SK-N-SH (cell line): ENCODE measurements around the gene SAPCD2. TPM values are rescaled to one million over a fixed set of nuclear protein-coding genes. Genes with fewer than 3 reads are reported as not detected.

Experiments
- CTCF ChIA-PET: fragments of 300-600, 350-600 bp; formaldehyde crosslinking; extraction: SDS; loops from one replicate; lab custom pipeline; 2021; lab: Yijun Ruan, JAX
- POLR2A ChIA-PET: fragments of 350-600 bp; sonication (Branson Sonifier 250); formaldehyde crosslinking; extraction: SDS; loops from one replicate; lab custom pipeline; 2020; ENCODE audit warnings: antibody characterized with exemption, inconsistent platforms; lab: Yijun Ruan, JAX
- DNase-seq: peaks from one replicate; pipeline ENCODE4 v3.0.0; 2012
- H2AFZ ChIP-seq: fragments of 200-600 bp; sonication (generic); 2 replicates; pipeline ENCODE4 v1.8.1; 2016; ENCODE audit warnings: antibody characterized with exemption, mild to moderate bottlenecking, low read depth
- H3F3A ChIP-seq: fragments of 200-600 bp; sonication (generic); replicated peaks from 2 replicates; pipeline ENCODE3; 2016; ENCODE audit warnings: antibody characterized with exemption, mild to moderate bottlenecking; ENCODE audit not compliant: insufficient read depth
- H3K27ac ChIP-seq, 2 experiments: fragments of 200-500 bp in 1 of 2; fragments of 200-600 bp in 1 of 2; sonication (Bioruptor generic) in 1 of 2; sonication (generic), shearing (Covaris generic) in 1 of 2; 2 replicates each; pipeline versions ENCODE4 v1.5.1 to v1.6.1; 2014 to 2016; ENCODE audit warnings: low read depth in 2 of 2, inconsistent platforms in 1 of 2, low read length in 1 of 2, mild to moderate bottlenecking in 1 of 2, mixed read lengths in 1 of 2
- H3K27me3 ChIP-seq: fragments of 200-600 bp; sonication (generic), shearing (Covaris generic); 2 replicates; pipeline ENCODE4 v1.6.1; 2016; ENCODE audit warnings: mixed run types; ENCODE audit not compliant: insufficient read depth
- H3K36me3 ChIP-seq, 2 experiments: fragments of 200-500 bp in 1 of 2; fragments of 200-600 bp in 1 of 2; sonication (Bioruptor generic) in 1 of 2; sonication (generic) in 1 of 2; replicated peaks in 1 of 2; 2 replicates each; pipeline versions ENCODE3 to v1.5.1; 2014 to 2016; ENCODE audit warnings: low read length in 1 of 2, mild to moderate bottlenecking in 1 of 2; ENCODE audit not compliant: insufficient read depth in 2 of 2, control insufficient read depth in 1 of 2
- H3K4me1 ChIP-seq, 2 experiments: fragments of 200-500 bp in 1 of 2; fragments of 200-600 bp in 1 of 2; sonication (Bioruptor generic) in 1 of 2; sonication (generic), shearing (Covaris generic) in 1 of 2; 2 replicates each; pipeline versions ENCODE4 v1.5.1 to v1.6.1; 2014 to 2016; ENCODE audit warnings: low read depth in 1 of 2, low read length in 1 of 2, mixed run types in 1 of 2; ENCODE audit not compliant: insufficient read depth in 2 of 2, control insufficient read depth in 1 of 2
- H3K4me2 ChIP-seq: fragments of 200-600 bp; sonication (generic), shearing (Covaris generic); 2 replicates; pipeline ENCODE4 v1.6.1; 2017; ENCODE audit warnings: mixed run types
- H3K4me3 ChIP-seq, 2 experiments: fragments of 200-500 bp in 1 of 2; fragments of 200-600 bp in 1 of 2; sonication (Bioruptor generic) in 1 of 2; sonication (generic), shearing (Covaris generic) in 1 of 2; 2 replicates each; pipeline versions ENCODE4 v1.5.1 to v1.8.1; 2014 to 2016; ENCODE audit warnings: low read depth in 2 of 2, inconsistent platforms in 1 of 2, low read length in 1 of 2, mild to moderate bottlenecking in 1 of 2, mixed read lengths in 1 of 2, moderate library complexity in 1 of 2
- H3K79me2 ChIP-seq: fragments of 200-600 bp; sonication (generic); 2 replicates; pipeline ENCODE4 v1.8.1; 2017; ENCODE audit warnings: mild to moderate bottlenecking; ENCODE audit not compliant: insufficient read depth
- H3K9ac ChIP-seq: fragments of 200-600 bp; sonication (generic); 2 replicates; pipeline ENCODE4 v1.6.1; 2017; ENCODE audit warnings: mixed run types
- H3K9me2 ChIP-seq: fragments of 200-600 bp; sonication (generic); 2 replicates; pipeline ENCODE4 v1.6.1; 2017; ENCODE audit warnings: mixed run types
- H3K9me3 ChIP-seq: fragments of 200-600 bp; sonication (generic); 2 replicates; pipeline ENCODE4 v1.6.1; 2017; ENCODE audit warnings: mixed run types, mild to moderate bottlenecking, moderate library complexity
- H4K20me1 ChIP-seq: fragments of 200-600 bp; sonication (generic); 2 replicates; pipeline ENCODE4 v1.6.1; 2017; ENCODE audit warnings: mild to moderate bottlenecking, mixed run types; ENCODE audit not compliant: insufficient read depth
- ELF1 ChIP-seq: IDR thresholded peaks from 2 replicates; pipeline ENCODE4 v1.4.0; 2012
- EZH2phosphoT487 ChIP-seq: fragments of 200-600 bp; sonication (generic); IDR thresholded peaks from 2 replicates; pipeline ENCODE4 v1.6.1; 2017; ENCODE audit warnings: low read depth, mixed run types, mild to moderate bottlenecking, antibody characterized with exemption, moderate library complexity, borderline replicate concordance
- FOXM1 ChIP-seq: IDR thresholded peaks from 2 replicates; pipeline ENCODE4 v1.4.0; 2012; ENCODE audit warnings: low read depth, mild to moderate bottlenecking
- GATA2 ChIP-seq: sonication (generic); formaldehyde crosslinking; IDR thresholded peaks from 2 replicates; pipeline ENCODE4 v1.5.0; 2020; ENCODE audit warnings: mild to moderate bottlenecking, missing genetic modification reagents
- MAX ChIP-seq: IDR thresholded peaks from 2 replicates; pipeline ENCODE4 v1.4.0; 2012; ENCODE audit warnings: low read depth
- MXI1 ChIP-seq: IDR thresholded peaks from 2 replicates; pipeline ENCODE4 v1.6.1; 2012; ENCODE audit warnings: mild to moderate bottlenecking, low read depth, low read length, improper control_type of control experiment
- NFIC ChIP-seq: IDR thresholded peaks from 2 replicates; pipeline ENCODE4 v1.4.0; 2012; ENCODE audit warnings: borderline replicate concordance
- PBX3 ChIP-seq: IDR thresholded peaks from 2 replicates; pipeline ENCODE4; 2012
- POLR2AphosphoS5 ChIP-seq: IDR thresholded peaks from 2 replicates; pipeline ENCODE4 v1.6.1; 2012; ENCODE audit warnings: low read depth, low read length
- RAD21 ChIP-seq: IDR thresholded peaks from 2 replicates; pipeline ENCODE4 v1.6.1; 2012; ENCODE audit warnings: mild to moderate bottlenecking, low read length
- REST ChIP-seq: IDR thresholded peaks from 2 replicates; pipeline ENCODE4 v1.6.1; 2012; ENCODE audit warnings: mild to moderate bottlenecking, low read depth, low read length, moderate library complexity
- RXRA ChIP-seq: IDR thresholded peaks from 2 replicates; pipeline ENCODE4 v1.4.0; 2012; ENCODE audit warnings: low read depth, mild to moderate bottlenecking, borderline replicate concordance
- SIN3A ChIP-seq: IDR thresholded peaks from 2 replicates; pipeline ENCODE4 v1.6.1; 2012; ENCODE audit warnings: low read depth, mild to moderate bottlenecking, low read length, moderate library complexity, borderline replicate concordance
- TAF1 ChIP-seq: IDR thresholded peaks from 2 replicates; pipeline ENCODE4 v1.6.1; 2012; ENCODE audit warnings: low read depth, mild to moderate bottlenecking, low read length, moderate library complexity, borderline replicate concordance
- TCF12 ChIP-seq: IDR thresholded peaks from 2 replicates; pipeline ENCODE4 v1.4.0; 2012
- USF1 ChIP-seq: IDR thresholded peaks from 2 replicates; pipeline ENCODE4 v1.4.0; 2012; ENCODE audit warnings: low read depth, borderline replicate concordance
- ZBTB33 ChIP-seq: IDR thresholded peaks from 2 replicates; pipeline ENCODE4 v1.4.0; 2012; ENCODE audit warnings: low read depth, borderline replicate concordance
- WGBS: methylation state at CpG from one replicate; pipeline ENCODE4 v1.1.6; 2017; ENCODE audit warnings: low lambda C conversion rate; 5-methylcytosine and 5-hydroxymethylcytosine counted together
- polyA plus RNA-seq, 3 experiments: library from polyadenylated mRNA; depleted of rRNA; stranded (reverse); fragments of >200 nt; gene quantifications; 2 replicates each; pipeline ENCODE4 v1.2.3, GENCODE V29; 2012

Gene SAPCD2
- polyA plus RNA-seq, 1 of the 3 experiments (the other 2 are of a cell fraction): 6.0 TPM

- Histone ChIP-seq H4K20me1 (0 out of 2 replicates have a peak, but pooled peaks cover 4% of the 10 kb centered on the region), H3K4me2 (no peak overlapping the region), H3K4me3 (no peak overlapping the region), H3F3A (no peaks in the 10 kb centered on the region), H3K36me3 (peaks cover 0 to 13% of the 10 kb centered on the region in 2 experiments), H3K4me1 (peaks cover 0 to 3% of the 10 kb centered on the region in 2 experiments; a peak in 1 of 4 replicates), H3K79me2 (no peaks in the 10 kb centered on the region), H3K27me3 (no peaks in the 10 kb centered on the region), H3K9me3 (no peaks in the 10 kb centered on the region), H3K9me2 (no peaks in the 10 kb centered on the region), H3K9ac (no peak overlapping the region), H2AFZ (no peak overlapping the region), H3K27ac (no peak overlapping the region)
- ChIA-PET POLR2A (interaction anchor here (0.5 to 1.0 kb wide), 2 partner anchors 24 to 72 kb away, joined by 3 to 5 read pairs; partner anchors contain the start of gene CLIC3), CTCF (interaction anchor here (1.1 to 1.6 kb wide), 3 partner anchors 9 to 76 kb away, joined by 4 to 7 read pairs (median 5); partner anchors contain the start of genes ABCA2 and FBXW5)
- DNase-seq: no peak
- TF ChIP-seq ELF1: no peak
- no peak for TF ChIP-seq FOXM1
- TF ChIP-seq TAF1: no peak
- no peak for TF ChIP-seq USF1
- no peak for TF ChIP-seq ZBTB33
- TF ChIP-seq SIN3A: no peak
- 94% methylated on average over 23 of the region's 34 CpGs for WGBS
These were observed 50.3 kb downstream of the SAPCD2 start for GRCh38 chr9:137019891-137020683.

GRCh38 chr9:137018761-137019559 is 51.4 kb downstream of the SAPCD2 start:
- H3K9me3 ChIP-seq: no peaks in the 10 kb centered on the region
- no peak overlapping the region for H3K4me2 ChIP-seq
- no peaks in the 10 kb centered on the region for H3K27me3 ChIP-seq
- no peak overlapping the region for H3K4me3 ChIP-seq
- POLR2A ChIA-PET: interaction anchor here (0.6 kb wide), 1 partner anchor 10 kb away, joined by 3 read pairs; no protein-coding TSS in a partner anchor
- no peaks in the 10 kb centered on the region for H3K4me1 ChIP-seq
- WGBS: 80% methylated on average over 13 of the region's 36 CpGs
- no peak overlapping the region for H2AFZ ChIP-seq
- H3F3A ChIP-seq: no peaks in the 10 kb centered on the region
- CTCF ChIA-PET: interaction anchor here (0.6 to 2.1 kb wide), 5 partner anchors 10 to 71 kb away, joined by 3 to 7 read pairs (median 5); partner anchors contain the start of gene ABCA2
- H3K27ac ChIP-seq: no peak overlapping the region
- no peaks in the 10 kb centered on the region for H3K79me2 ChIP-seq
- peaks cover 0 to 13% of the 10 kb centered on the region in 2 experiments for H3K36me3 ChIP-seq
- no peak overlapping the region for H3K9ac ChIP-seq
- no peak for DNase-seq
- H4K20me1 ChIP-seq: 0 out of 2 replicates have a peak, but pooled peaks cover 4% of the 10 kb centered on the region
- H3K9me2 ChIP-seq: no peaks in the 10 kb centered on the region
- TF ChIP-seq MXI1: no peak
- TF ChIP-seq REST: no peak
- no peak for TF ChIP-seq RAD21
- TF ChIP-seq SIN3A: no peak
- TF ChIP-seq RXRA: no peak
- TF ChIP-seq POLR2AphosphoS5: no peak
- TF ChIP-seq PBX3: no peak
- TF ChIP-seq MAX: no peak
- no peak for TF ChIP-seq EZH2phosphoT487
- no peak for TF ChIP-seq TCF12
- no peak for TF ChIP-seq NFIC
- TF ChIP-seq GATA2: no peak
